HepG2 (cell line): ENCODE results near the gene KCNMA1. TPM values are rescaled to one million over a fixed set of nuclear protein-coding genes. Genes with fewer than 3 reads are reported as not detected.

Experiments used
- ATAC-seq: fragments of 200-7000 bp; cut with Tn5 transposase; 3 replicates; pipeline ENCODE4 v1.9.1; 2020; ENCODE audit warnings: mild to moderate bottlenecking, moderate library complexity
- BruUV-seq: library from RNA; stranded (reverse); fragments of 400-500 nt; replicated peaks from 2 replicates; lab custom pipeline; 2021; lab: Mats Ljungman, UMichigan
- CTCF ChIA-PET: fragments of 300-600 bp; formaldehyde crosslinking; extraction: SDS; loops from one replicate; lab custom pipeline; 2021; ENCODE audit warnings: low total read pairs, inconsistent platforms, low intra/inter-chr PET ratio; lab: Yijun Ruan, JAX
- POLR2A ChIA-PET: fragments of 350-600 bp; sonication (Branson Sonifier 250); formaldehyde crosslinking; loops from one replicate; lab custom pipeline; 2020; ENCODE audit warnings: antibody characterized with exemption, inconsistent platforms; lab: Yijun Ruan, JAX
- DNase-seq: peaks from one replicate; pipeline ENCODE4 v3.0.0-alpha.2; 2015; ENCODE audit warnings: low spot score
- FAIRE-seq: peaks from 3 replicates; lab custom pipeline; 2011; peaks lifted over from hg19 to GRCh38; lab: Jason Lieb, UNC
- H2AFZ ChIP-seq: one replicate; pipeline ENCODE4 v1.6.1; 2011; ENCODE audit warnings: low read length, inconsistent platforms
- H3K27ac ChIP-seq: fragments of 300-600 bp; 3 replicates; pipeline ENCODE4 v1.8.0; 2011; ENCODE audit warnings: mixed run types, mild to moderate bottlenecking, mixed read lengths, low read length, inconsistent platforms; ENCODE audit not compliant: insufficient read depth; ENCODE audit errors: extremely low read length
- H3K27me3 ChIP-seq, 2 experiments: fragments of 200-600 bp in 1 of 2; 2 replicates in 1 of 2; 3 replicates in 1 of 2; pipeline versions ENCODE4 v1.6.0 to v1.8.0; 2011; ENCODE audit warnings: low read length in 2 of 2, mild to moderate bottlenecking in 2 of 2, moderate library complexity in 2 of 2, inconsistent platforms in 1 of 2; ENCODE audit not compliant: insufficient read depth in 2 of 2, control insufficient read depth in 1 of 2
- H3K36me3 ChIP-seq, 2 experiments: fragments of 200-600 bp in 1 of 2; replicated peaks in 1 of 2; 2 replicates in 1 of 2; 3 replicates in 1 of 2; pipeline versions ENCODE4 v1.5.1 to v1.8.0; 2011; ENCODE audit warnings: low read length in 2 of 2, inconsistent platforms in 1 of 2; ENCODE audit not compliant: insufficient read depth in 2 of 2, control insufficient read depth in 1 of 2
- H3K4me1 ChIP-seq: 2 replicates; pipeline ENCODE4 v1.5.1; 2012; ENCODE audit warnings: low read length, inconsistent platforms; ENCODE audit not compliant: insufficient read depth
- H3K4me2 ChIP-seq: 2 replicates; pipeline ENCODE4 v1.6.0; 2011; ENCODE audit warnings: low read depth, low read length, inconsistent platforms
- H3K4me3 ChIP-seq, 3 experiments: fragments of 200-600 bp in 1 of 3; sonication (generic), shearing (Covaris generic) in 1 of 3; replicated peaks in 1 of 3; 2 replicates each; pipeline ENCODE4 v1.5.1; 2011 to 2016; ENCODE audit warnings: low read length in 3 of 3, inconsistent platforms in 2 of 3, low read depth in 2 of 3, mild to moderate bottlenecking in 2 of 3, control low read depth in 1 of 3, mixed read lengths in 1 of 3; ENCODE audit not compliant: insufficient read depth in 1 of 3
- H3K79me2 ChIP-seq: one replicate; pipeline ENCODE4 v1.6.1; 2011; ENCODE audit warnings: low read length, inconsistent platforms; ENCODE audit not compliant: insufficient read depth
- H3K9ac ChIP-seq: 2 replicates; pipeline ENCODE4 v1.6.0; 2011; ENCODE audit warnings: mild to moderate bottlenecking, low read depth, low read length, inconsistent platforms; ENCODE audit not compliant: insufficient read depth
- H3K9me3 ChIP-seq: 2 replicates; pipeline ENCODE4 v1.5.1; 2012; ENCODE audit warnings: mild to moderate bottlenecking, low read length
- H4K20me1 ChIP-seq: 2 replicates; pipeline ENCODE4 v1.6.0; 2011; ENCODE audit warnings: inconsistent platforms, mild to moderate bottlenecking, low read length, moderate library complexity; ENCODE audit not compliant: insufficient read depth
- DBP ChIP-seq: sonication (generic); formaldehyde crosslinking; IDR thresholded peaks from 2 replicates; pipeline ENCODE4 v1.4.0; 2020; ENCODE audit warnings: missing genetic modification reagents; ENCODE audit errors: not compliant biosample characterization
- ELF4 ChIP-seq: sonication (generic); formaldehyde crosslinking; IDR thresholded peaks from 2 replicates; pipeline ENCODE4 v1.5.0; 2020; ENCODE audit warnings: missing genetic modification reagents, mild to moderate bottlenecking, moderate library complexity, borderline replicate concordance
- FOXK2 ChIP-seq: fragments of 450-650 bp; IDR thresholded peaks from 2 replicates; pipeline ENCODE4 v1.6.1; 2016
- MLXIP ChIP-seq: sonication (generic); formaldehyde crosslinking; IDR thresholded peaks from 2 replicates; pipeline ENCODE4 v1.9.0; 2021; ENCODE audit warnings: missing genetic modification reagents, borderline replicate concordance
- SCMH1 ChIP-seq: sonication (generic); formaldehyde crosslinking; IDR thresholded peaks from 2 replicates; pipeline ENCODE4 v1.9.0; 2021; ENCODE audit warnings: missing genetic modification reagents, mild to moderate bottlenecking, borderline replicate concordance
- SIN3B ChIP-seq: fragments of 150-350 bp; IDR thresholded peaks from 2 replicates; pipeline ENCODE4 v1.6.1; 2014; ENCODE audit warnings: low read length
- TBL1XR1 ChIP-seq: fragments of 150-350 bp; IDR thresholded peaks from 2 replicates; pipeline ENCODE4 v1.6.1; 2014; ENCODE audit warnings: borderline replicate concordance, low read length; ENCODE audit not compliant: partially characterized antibody
- YEATS2 ChIP-seq: sonication (generic); formaldehyde crosslinking; IDR thresholded peaks from 2 replicates; pipeline ENCODE4 v1.4.0; 2020; ENCODE audit warnings: missing genetic modification reagents, borderline replicate concordance
- ZNF276 ChIP-seq: sonication (generic); formaldehyde crosslinking; IDR thresholded peaks from 2 replicates; pipeline ENCODE4 v1.4.0; 2020; ENCODE audit warnings: mild to moderate bottlenecking, low read depth, missing genetic modification reagents
- in situ Hi-C: cut with HindIII; loops from 2 replicates; pipeline ENCODE4 v1.10.0; 2017; ENCODE audit warnings: low pct_unique_long_range_greater_than_20kb; ENCODE audit not compliant: extremely low pct_ligation_motif_present
- intact Hi-C: fragments of 100-400 bp; cut with micrococcal nuclease; formaldehyde crosslinking; loops from one replicate; pipeline ENCODE4 v1.10.0; 2022; ENCODE audit not compliant: unreplicated experiment
- polyA plus RNA-seq, 8 experiments: library from polyadenylated mRNA; depleted of rRNA in 3 of 8; stranded (reverse) in 7 of 8; unstranded in 1 of 8; fragments of >200 nt; fragmentation: Illumina TruSeq in 4 of 8; extraction: Trizol in 4 of 8; gene quantifications; 2 replicates each; pipeline versions ENCODE4 v1.2.1 to v1.2.3, GENCODE V29; 2011 to 2016; ENCODE audit warnings: low read depth in 4 of 8, missing spikeins in 1 of 8, mixed read lengths in 1 of 8; ENCODE audit not compliant: insufficient read depth in 1 of 8
- total RNA-seq, 5 experiments: library from RNA; depleted of rRNA; stranded (reverse); fragments of >200 nt; fragmentation: Illumina TruSeq; extraction: Trizol; gene quantifications; 2 replicates each; pipeline ENCODE4 v1.2.3, GENCODE V29; 2016; ENCODE audit warnings: low read depth in 1 of 5

The KCNMA1 gene
- total and polyA plus RNA-seq, 2 of the 13 experiments (the other 11 are each of a cell fraction or from before 2014, with no cell fraction given), result 0.02 TPM; not detected in 1

- TF ChIP-seq DBP (no peak), YEATS2 (CRISPR knock-in tag) (no peak), FOXK2 (no peak)
Observed at GRCh38 chr10:77355844-77356243, 281.8 kb downstream of the KCNMA1 start (continued).

- no peak overlapping the region for H3K9ac ChIP-seq
- H4K20me1 ChIP-seq, result no peaks in the 10 kb centered on the region
- no peak overlapping the region for H3K4me3 ChIP-seq
- BruUV-seq, result no TSS peak
- ChIA-PET POLR2A (no interaction called here), CTCF (no interaction called here)
- H2AFZ ChIP-seq, result no peak overlapping the region
- no peaks in the 10 kb centered on the region for H3K9me3 ChIP-seq
- no peak for ATAC-seq
- no peak for FAIRE-seq
- no peak overlapping the region for H3K4me2 ChIP-seq
- in situ Hi-C loops, result no loop called here
- no peak for DNase-seq
- no peak overlapping the region for H3K27ac ChIP-seq
- intact Hi-C loops, result no loop called here
- no peaks in the 10 kb centered on the region for H3K79me2 ChIP-seq
- H3K4me1 ChIP-seq, result no peaks in the 10 kb centered on the region
- 0 out of 5 replicates have a peak, but pooled peaks cover 0 to 4% of the 10 kb centered on the region in 2 experiments for H3K27me3 ChIP-seq
- TF ChIP-seq MLXIP (CRISPR knock-in tag) (no peak), ZNF276 (no peak), ELF4 (CRISPR knock-in tag) (no peak), SIN3B (no peak), SCMH1 (CRISPR knock-in tag) (no peak), TBL1XR1 (no peak)
- TF ChIP-seq, all 625 proteins: peak for 0
- H3K36me3 ChIP-seq, result no peaks in the 10 kb centered on the region
Observed at GRCh38 chr10:77351386-77351785, 286.2 kb downstream of the KCNMA1 start.
